C4-2B (cell line): ENCODE data around the gene EIF1AX.

Source experiments
- H3K27ac ChIP-seq: fragments of 450-650 bp; 2 replicates; pipeline ENCODE4 v1.5.1; 2017
- ZFX ChIP-seq: fragments of 450-650 bp; IDR thresholded peaks from 2 replicates; pipeline ENCODE4 v1.6.1; 2017
- TF ChIP-seq, protein P1 (sequence below): fragments of 450-650 bp; conservative IDR thresholded peaks from 2 replicates; pipeline ENCODE4 v1.5.1; 2017; ENCODE audit warnings: mild to moderate bottlenecking

Gene EIF1AX

DNA sequence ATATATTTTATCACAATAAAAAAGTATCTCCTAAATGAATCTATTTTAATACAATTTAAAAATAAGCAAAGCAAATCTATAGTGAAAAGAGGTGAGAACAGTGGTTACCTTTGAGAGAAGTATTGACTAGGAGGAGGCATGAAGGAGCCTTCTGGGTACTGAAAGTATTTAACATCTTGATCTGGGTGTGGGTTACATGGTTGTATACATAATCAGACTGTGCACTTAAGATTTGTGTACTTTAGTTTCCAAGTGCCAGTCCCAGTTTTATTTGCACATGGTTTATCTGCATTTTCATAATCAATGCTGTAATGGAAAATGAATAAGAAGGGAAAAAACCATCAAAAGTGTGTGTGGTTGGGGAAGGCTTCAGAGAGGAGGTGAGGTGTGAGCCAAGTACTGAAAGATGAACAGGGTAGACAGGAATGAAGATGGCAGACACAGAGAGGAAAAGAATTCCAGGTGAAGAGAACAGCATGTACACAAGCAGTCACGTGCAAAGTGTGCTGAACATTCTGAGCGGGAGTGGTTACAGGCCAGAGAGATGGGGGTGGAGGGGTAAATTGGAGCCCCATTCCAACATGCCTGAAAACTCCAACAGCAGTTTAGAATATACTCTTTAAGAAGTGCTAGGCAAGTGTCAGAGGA lies 39.6 kb downstream of the EIF1AX start:
- TF ChIP-seq, protein P1, sequence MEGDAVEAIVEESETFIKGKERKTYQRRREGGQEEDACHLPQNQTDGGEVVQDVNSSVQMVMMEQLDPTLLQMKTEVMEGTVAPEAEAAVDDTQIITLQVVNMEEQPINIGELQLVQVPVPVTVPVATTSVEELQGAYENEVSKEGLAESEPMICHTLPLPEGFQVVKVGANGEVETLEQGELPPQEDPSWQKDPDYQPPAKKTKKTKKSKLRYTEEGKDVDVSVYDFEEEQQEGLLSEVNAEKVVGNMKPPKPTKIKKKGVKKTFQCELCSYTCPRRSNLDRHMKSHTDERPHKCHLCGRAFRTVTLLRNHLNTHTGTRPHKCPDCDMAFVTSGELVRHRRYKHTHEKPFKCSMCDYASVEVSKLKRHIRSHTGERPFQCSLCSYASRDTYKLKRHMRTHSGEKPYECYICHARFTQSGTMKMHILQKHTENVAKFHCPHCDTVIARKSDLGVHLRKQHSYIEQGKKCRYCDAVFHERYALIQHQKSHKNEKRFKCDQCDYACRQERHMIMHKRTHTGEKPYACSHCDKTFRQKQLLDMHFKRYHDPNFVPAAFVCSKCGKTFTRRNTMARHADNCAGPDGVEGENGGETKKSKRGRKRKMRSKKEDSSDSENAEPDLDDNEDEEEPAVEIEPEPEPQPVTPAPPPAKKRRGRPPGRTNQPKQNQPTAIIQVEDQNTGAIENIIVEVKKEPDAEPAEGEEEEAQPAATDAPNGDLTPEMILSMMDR, result no peak
- TF ChIP-seq ZFX, result no peak
- no peak overlapping the region for H3K27ac ChIP-seq

DNA sequence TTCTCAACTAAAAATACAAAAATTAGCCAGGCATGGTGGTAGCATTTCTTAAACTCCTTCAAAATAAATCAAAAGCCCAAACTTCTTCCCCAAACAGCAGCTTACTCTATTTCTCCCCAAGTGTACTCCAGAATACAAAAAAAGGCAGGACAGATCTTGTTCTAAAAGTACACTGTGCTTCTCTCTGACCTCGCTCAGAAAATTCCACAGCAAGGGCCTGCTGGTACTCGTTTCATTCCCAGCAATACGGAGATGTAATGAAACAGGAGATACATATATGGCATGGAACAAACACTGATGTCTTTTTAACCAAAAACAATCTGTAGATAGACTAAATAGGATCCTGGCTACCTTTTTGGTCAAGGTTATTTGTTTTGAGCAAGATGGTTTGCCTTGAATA lies 50.1 kb downstream of the EIF1AX start:
- TF ChIP-seq, protein P1, result no peak
- TF ChIP-seq ZFX, result no peak
- H3K27ac ChIP-seq, result no peak overlapping the region

DNA sequence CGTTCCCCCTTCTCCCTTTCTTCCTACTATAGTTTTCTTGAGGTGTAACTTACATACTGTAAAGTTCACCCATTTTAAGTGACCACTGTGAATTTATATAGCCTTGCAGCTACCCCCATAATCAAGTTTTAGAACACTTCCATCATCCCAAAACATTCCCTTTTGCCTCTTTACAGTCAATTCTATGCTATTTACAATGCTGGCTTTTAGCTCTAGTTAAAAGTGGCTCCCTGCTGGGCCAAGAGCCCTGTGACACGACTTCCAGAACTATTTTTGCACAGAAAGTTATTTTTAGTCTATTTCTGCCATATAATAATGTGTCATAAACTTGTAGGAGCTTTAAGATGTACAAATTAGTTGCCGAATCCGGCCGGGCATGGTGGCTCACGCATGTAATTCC lies 51.8 kb downstream of the EIF1AX start:
- TF ChIP-seq, protein P1, result no peak
- no peak for TF ChIP-seq ZFX
- no peak overlapping the region for H3K27ac ChIP-seq

DNA sequence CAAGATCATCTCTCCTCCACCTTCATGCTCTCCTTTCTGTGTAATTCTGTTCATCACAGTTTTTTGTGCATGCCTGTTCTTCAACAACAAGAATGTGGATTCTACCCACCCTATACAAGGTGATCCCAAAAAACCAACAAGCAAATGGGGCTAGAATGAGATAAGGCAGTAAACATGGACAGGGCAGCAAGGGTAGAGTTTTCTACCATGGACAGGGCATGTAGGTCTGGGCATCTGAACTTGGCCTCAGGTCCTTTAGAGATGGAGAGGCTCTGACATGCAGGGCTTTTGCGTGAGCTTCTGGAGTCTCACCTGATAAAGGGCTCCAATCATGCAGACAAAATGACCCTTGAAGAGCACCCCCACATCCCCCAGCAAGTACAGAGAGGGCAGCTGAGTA lies 61.4 kb downstream of the EIF1AX start:
- no peak overlapping the region for H3K27ac ChIP-seq
- TF ChIP-seq ZFX, result no peak
- TF ChIP-seq, protein P1, result no peak
